GM18873 (cell line): ENCODE results near the gene WASHC1.
"Not testable (repeated sequence)": the region's sequence is repeated elsewhere in the genome, so short reads cannot be mapped to it uniquely, and the experiment has no call there.

ENCODE experiments used
- ATAC-seq: cut with Tn5 transposase; IDR thresholded peaks from one replicate; pipeline ENCODE4 v1.9.1; 2021; ENCODE audit warnings: mild to moderate bottlenecking, moderate library complexity, moderate number of reproducible peaks; ENCODE audit not compliant: unreplicated experiment, low FRiP score

The WASHC1 gene

DNA sequence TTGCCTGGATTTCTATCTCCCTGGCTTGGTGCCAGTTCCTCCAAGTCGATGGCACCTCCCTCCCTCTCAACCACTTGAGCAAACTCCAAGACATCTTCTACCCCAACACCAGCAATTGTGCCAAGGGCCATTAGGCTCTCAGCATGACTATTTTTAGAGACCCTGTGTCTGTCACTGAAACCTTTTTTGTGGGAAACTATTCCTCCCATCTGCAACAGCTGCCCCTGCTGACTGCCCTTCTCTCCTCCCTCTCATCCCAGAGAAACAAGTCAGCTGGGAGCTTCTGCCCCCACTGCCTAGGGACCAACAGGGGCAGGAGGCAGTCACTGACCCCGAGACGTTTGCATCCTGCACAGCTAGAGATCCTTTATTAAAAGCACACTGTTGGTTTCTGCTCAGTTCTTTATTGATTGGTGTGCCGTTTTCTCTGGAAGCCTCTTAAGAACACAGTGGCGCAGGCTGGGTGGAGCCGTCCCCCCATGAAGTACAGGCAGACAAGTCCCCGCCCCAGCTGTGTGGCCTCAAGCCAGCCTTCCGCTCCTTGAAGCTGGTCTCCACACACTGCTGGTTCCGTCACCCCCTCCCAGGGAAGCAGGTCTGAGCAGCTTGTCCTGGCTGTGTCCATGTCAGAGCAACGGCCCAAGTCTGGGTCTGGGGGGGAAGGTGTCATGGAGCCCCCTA lies 15.0 kb downstream of the WASHC1 start:
- not testable (repeated sequence) for ATAC-seq

DNA sequence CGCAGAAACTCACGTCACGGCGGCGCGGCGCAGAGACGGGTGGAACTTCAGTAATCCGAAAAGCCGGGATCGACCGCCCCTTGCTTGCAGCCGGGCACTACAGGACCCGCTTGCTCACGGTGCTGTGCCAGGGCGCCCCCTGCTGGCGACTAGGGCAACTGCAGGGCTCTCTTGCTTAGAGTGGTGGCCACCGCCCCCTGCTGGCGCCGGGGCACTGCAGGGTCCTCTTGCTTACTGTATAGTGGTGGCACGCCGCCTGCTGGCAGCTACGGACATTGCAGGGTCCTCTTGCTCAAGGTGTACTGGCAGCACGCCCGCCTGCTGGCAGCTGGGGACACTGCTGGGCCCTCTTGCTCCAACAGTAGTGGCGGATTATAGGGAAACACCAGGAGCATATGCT lies 18.1 kb downstream of the WASHC1 start:
- ATAC-seq, result not testable (repeated sequence)

DNA sequence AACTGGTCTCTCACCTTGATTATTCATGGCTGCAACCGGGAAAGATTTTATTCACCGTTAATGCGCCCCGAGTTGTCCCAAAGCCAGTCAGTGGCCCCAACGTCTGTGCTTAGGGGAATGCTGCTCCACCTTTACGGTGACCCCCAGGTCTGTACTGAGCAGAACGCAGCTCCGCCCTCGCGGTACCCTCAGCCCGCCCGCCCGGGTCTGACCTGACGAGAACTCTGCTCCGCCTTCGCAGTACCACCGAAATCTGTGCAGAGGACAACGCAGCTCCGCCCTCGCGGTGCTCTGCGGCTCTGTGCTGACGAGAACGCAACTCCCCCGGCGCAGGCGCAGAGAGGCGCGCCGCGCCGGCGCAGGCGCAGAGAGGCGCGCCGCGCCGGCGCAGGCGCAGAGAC lies 18.6 kb downstream of the WASHC1 start:
- not testable (repeated sequence) for ATAC-seq

DNA sequence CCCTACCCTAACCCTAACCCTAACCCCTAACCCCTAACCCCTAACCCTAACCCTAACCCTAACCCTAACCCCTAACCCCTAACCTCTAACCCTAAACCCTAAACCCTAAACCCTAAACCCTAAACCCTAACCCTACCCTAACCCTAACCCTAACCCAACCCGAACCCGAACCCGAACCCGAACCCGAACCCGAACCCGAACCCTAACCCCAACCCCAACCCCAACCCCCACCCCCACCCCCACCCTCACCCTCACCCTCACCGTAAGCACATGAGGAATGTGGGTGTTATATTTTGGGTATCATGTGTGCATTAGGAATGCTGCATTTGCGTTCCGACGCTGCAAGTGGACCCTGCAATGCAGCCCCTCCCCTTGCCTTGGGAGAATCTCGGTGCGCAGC lies 19.0 kb downstream of the WASHC1 start:
- not testable (repeated sequence) for ATAC-seq
